Neural cell (in vitro differentiated cells): ENCODE results near the gene VWA8. TPM values are rescaled to one million over a fixed set of nuclear protein-coding genes. Genes with fewer than 3 reads are reported as not detected.

ENCODE experiments used
- H2AFZ ChIP-seq: fragments of 200-600, 300-800 bp; sonication (generic), shearing (Covaris generic); 2 replicates; pipeline ENCODE4 v1.6.0; 2014; ENCODE audit warnings: low read depth, mild to moderate bottlenecking, antibody characterized with exemption, low read length, moderate library complexity
- H3F3A ChIP-seq: fragments of 200-600 bp; shearing (Covaris generic); 2 replicates; pipeline ENCODE4 v1.6.1; 2016; ENCODE audit warnings: mild to moderate bottlenecking, moderate library complexity, mixed read lengths, antibody characterized with exemption, low read length; ENCODE audit not compliant: insufficient read depth, poor library complexity, severe bottlenecking
- H3K27ac ChIP-seq: fragments of 200-600, 300-800 bp; sonication (generic), shearing (Covaris generic); 2 replicates; pipeline ENCODE4 v1.5.1; 2014; ENCODE audit warnings: mild to moderate bottlenecking, low read length, moderate library complexity
- H3K27me3 ChIP-seq: fragments of 300-800, 200-600 bp; sonication (generic), shearing (Covaris generic); 2 replicates; pipeline ENCODE4 v1.6.0; 2014; ENCODE audit warnings: mild to moderate bottlenecking, low read depth, low read length, moderate library complexity; ENCODE audit not compliant: insufficient read depth
- H3K36me3 ChIP-seq: fragments of 300-800, 200-600 bp; sonication (generic), shearing (Covaris generic); 2 replicates; pipeline ENCODE4 v1.5.1; 2014; ENCODE audit warnings: mild to moderate bottlenecking, antibody characterized with exemption, low read length, moderate library complexity; ENCODE audit not compliant: insufficient read depth
- H3K4me2 ChIP-seq: fragments of 300-800, 200-600 bp; sonication (generic), shearing (Covaris generic); 2 replicates; pipeline ENCODE4 v1.6.0; 2014; ENCODE audit warnings: mild to moderate bottlenecking, low read length
- H3K4me3 ChIP-seq: fragments of 300-800, 200-600 bp; sonication (generic), shearing (Covaris generic); 2 replicates; pipeline ENCODE4 v1.5.1; 2014; ENCODE audit warnings: mild to moderate bottlenecking, low read length, moderate library complexity
- H3K79me2 ChIP-seq: fragments of 200-600 bp; shearing (Covaris generic); replicated peaks from 2 replicates; pipeline ENCODE4 v1.6.0; 2014; ENCODE audit warnings: mild to moderate bottlenecking, low read length, moderate library complexity; ENCODE audit not compliant: insufficient read depth
- H3K9ac ChIP-seq: fragments of 300-800, 200-600 bp; sonication (generic), shearing (Covaris generic); 2 replicates; pipeline ENCODE4 v1.6.1; 2016; ENCODE audit warnings: mild to moderate bottlenecking, low read length, mixed read lengths
- H3K9me2 ChIP-seq: fragments of 200-600 bp; shearing (Covaris generic); 2 replicates; pipeline ENCODE4 v1.6.1; 2016; ENCODE audit warnings: mild to moderate bottlenecking, low read length, mixed read lengths; ENCODE audit not compliant: insufficient read depth
- H3K9me3 ChIP-seq: fragments of 200-600, 300-800 bp; sonication (generic), shearing (Covaris generic); 2 replicates; pipeline ENCODE4 v1.6.1; 2016; ENCODE audit warnings: mild to moderate bottlenecking, mixed run types, low read length, moderate library complexity, mixed read lengths
- H4K20me1 ChIP-seq: fragments of 200-600 bp; shearing (Covaris generic); 2 replicates; pipeline ENCODE4 v1.6.1; 2016; ENCODE audit warnings: mild to moderate bottlenecking, mixed run types; ENCODE audit not compliant: insufficient read depth
- CTCF ChIP-seq: fragments of 450-650 bp; IDR thresholded peaks from 2 replicates; pipeline ENCODE4 v1.5.1; 2014; ENCODE audit warnings: antibody characterized with exemption, mild to moderate bottlenecking, moderate library complexity; ENCODE audit not compliant: poor library complexity, severe bottlenecking
- EP300 ChIP-seq: fragments of 450-650 bp; conservative IDR thresholded peaks from 2 replicates; pipeline ENCODE4 v1.6.1; 2014; ENCODE audit warnings: antibody characterized with exemption, mild to moderate bottlenecking, moderate library complexity; ENCODE audit not compliant: poor library complexity, severe bottlenecking
- EZH2 ChIP-seq: fragments of 200-600, 300-800 bp; shearing (Covaris generic), sonication (generic); IDR thresholded peaks from 2 replicates; pipeline ENCODE4 v1.6.1; 2014; ENCODE audit warnings: antibody characterized with exemption, low read length, borderline replicate concordance, mild to moderate bottlenecking; ENCODE audit not compliant: insufficient read depth, poor library complexity, severe bottlenecking
- MXI1 ChIP-seq: fragments of 450-650 bp; conservative IDR thresholded peaks from 2 replicates; pipeline ENCODE4 v1.6.1; 2014; ENCODE audit warnings: antibody characterized with exemption, mild to moderate bottlenecking; ENCODE audit not compliant: poor library complexity, severe bottlenecking
- POLR2AphosphoS5 ChIP-seq: IDR thresholded peaks from 2 replicates; pipeline ENCODE4 v1.6.1; 2012
- RAD21 ChIP-seq: fragments of 450-650 bp; conservative IDR thresholded peaks from 2 replicates; pipeline ENCODE4 v1.6.1; 2014; ENCODE audit warnings: antibody characterized with exemption, mild to moderate bottlenecking, moderate library complexity
- SMC3 ChIP-seq: fragments of 450-650 bp; conservative IDR thresholded peaks from 2 replicates; pipeline ENCODE4 v1.6.1; 2014; ENCODE audit warnings: antibody characterized with exemption, mild to moderate bottlenecking, moderate library complexity; ENCODE audit not compliant: poor library complexity
- TAF1 ChIP-seq: IDR thresholded peaks from 2 replicates; pipeline ENCODE4 v1.6.1; 2012; ENCODE audit warnings: low read depth
- polyA plus RNA-seq: library from polyadenylated mRNA; depleted of rRNA; stranded (reverse); fragments of >200 nt; gene quantifications from 2 replicates; pipeline ENCODE4 v1.2.3, GENCODE V29; 2014
- TF ChIP-seq, protein P1 (sequence below): IDR thresholded peaks from 2 replicates; pipeline ENCODE4 v1.6.1; 2012; ENCODE audit warnings: borderline replicate concordance

The VWA8 gene
- polyA plus RNA-seq, 1 donor from 2014 or later: 3.6 TPM

DNA sequence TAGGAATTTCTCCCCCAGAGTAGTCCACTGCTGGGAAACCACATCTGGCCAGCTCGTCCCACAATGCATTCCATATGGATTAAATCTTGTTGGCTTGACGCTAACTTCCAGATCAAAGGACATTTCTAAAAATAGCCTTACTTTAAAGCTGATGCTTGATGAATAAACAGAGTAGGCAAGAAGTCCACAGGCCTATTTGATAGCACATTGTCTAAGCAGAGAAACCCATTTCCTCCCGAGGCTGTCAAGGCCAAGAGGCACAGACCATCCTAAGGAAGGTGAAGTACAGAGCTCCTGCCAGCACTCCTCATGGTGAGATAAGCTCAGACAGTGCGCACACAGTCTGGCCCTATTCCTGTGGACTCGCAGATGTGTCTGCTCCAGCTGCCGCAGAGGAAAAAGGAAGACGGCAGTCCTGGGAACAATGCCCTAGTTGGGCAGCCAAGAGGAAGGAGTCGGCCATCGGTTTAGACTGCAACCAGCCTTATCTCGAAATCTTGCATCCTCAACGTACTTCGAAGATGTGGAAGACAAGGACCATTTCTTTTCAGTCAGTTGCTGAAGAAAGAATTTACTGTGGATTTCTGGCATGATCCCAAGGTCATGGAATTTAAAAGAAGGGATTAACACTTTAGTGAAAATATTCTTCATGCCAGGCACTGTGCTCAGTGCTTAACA lies 346.8 kb downstream of the VWA8 start:
- H3K4me3 ChIP-seq: no peak overlapping the region
- H3K4me2 ChIP-seq: no peak overlapping the region
- H3K9me2 ChIP-seq: no peaks in the 10 kb centered on the region
- no peaks in the 10 kb centered on the region for H3F3A ChIP-seq
- H3K79me2 ChIP-seq: no peaks in the 10 kb centered on the region
- H4K20me1 ChIP-seq: no peaks in the 10 kb centered on the region
- TF ChIP-seq SMC3 (no peak), RAD21 (no peak), CTCF (no peak), POLR2AphosphoS5 (no peak), EZH2 (no peak), TAF1 (no peak), MXI1 (no peak), EP300 (no peak)
- TF ChIP-seq, protein P1, sequence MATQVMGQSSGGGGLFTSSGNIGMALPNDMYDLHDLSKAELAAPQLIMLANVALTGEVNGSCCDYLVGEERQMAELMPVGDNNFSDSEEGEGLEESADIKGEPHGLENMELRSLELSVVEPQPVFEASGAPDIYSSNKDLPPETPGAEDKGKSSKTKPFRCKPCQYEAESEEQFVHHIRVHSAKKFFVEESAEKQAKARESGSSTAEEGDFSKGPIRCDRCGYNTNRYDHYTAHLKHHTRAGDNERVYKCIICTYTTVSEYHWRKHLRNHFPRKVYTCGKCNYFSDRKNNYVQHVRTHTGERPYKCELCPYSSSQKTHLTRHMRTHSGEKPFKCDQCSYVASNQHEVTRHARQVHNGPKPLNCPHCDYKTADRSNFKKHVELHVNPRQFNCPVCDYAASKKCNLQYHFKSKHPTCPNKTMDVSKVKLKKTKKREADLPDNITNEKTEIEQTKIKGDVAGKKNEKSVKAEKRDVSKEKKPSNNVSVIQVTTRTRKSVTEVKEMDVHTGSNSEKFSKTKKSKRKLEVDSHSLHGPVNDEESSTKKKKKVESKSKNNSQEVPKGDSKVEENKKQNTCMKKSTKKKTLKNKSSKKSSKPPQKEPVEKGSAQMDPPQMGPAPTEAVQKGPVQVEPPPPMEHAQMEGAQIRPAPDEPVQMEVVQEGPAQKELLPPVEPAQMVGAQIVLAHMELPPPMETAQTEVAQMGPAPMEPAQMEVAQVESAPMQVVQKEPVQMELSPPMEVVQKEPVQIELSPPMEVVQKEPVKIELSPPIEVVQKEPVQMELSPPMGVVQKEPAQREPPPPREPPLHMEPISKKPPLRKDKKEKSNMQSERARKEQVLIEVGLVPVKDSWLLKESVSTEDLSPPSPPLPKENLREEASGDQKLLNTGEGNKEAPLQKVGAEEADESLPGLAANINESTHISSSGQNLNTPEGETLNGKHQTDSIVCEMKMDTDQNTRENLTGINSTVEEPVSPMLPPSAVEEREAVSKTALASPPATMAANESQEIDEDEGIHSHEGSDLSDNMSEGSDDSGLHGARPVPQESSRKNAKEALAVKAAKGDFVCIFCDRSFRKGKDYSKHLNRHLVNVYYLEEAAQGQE: no peak
- H2AFZ ChIP-seq: no peak overlapping the region
- H3K9me3 ChIP-seq: no peaks in the 10 kb centered on the region
- H3K27me3 ChIP-seq: no peaks in the 10 kb centered on the region
- H3K27ac ChIP-seq: no peak overlapping the region
- H3K36me3 ChIP-seq: no peaks in the 10 kb centered on the region
- no peak overlapping the region for H3K9ac ChIP-seq

DNA sequence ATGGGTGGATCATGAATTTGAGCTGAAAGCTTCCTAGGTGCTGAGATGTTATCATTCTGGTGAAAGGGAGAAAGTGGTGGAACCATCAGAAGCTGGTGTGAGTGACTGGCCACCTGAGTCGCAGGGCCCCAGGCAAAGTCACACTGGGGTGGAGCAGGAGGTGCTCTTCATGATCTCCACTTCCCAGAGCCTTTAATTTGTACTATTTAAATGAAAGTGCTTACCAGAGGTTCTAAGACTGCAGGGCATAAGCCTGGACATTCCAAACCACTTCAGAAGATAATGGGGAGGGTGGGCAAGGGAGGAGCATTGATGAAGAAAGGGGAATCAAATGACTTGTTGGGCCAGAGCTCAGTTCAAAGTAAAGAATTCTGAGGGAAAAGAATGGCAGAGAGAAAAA lies 347.4 kb downstream of the VWA8 start:
- Histone ChIP-seq H3K36me3 (no peaks in the 10 kb centered on the region), H3K27me3 (no peaks in the 10 kb centered on the region), H3F3A (no peaks in the 10 kb centered on the region), H3K27ac (no peak overlapping the region), H3K4me3 (no peak overlapping the region), H3K9ac (no peak overlapping the region), H3K4me2 (no peak overlapping the region), H3K9me2 (no peaks in the 10 kb centered on the region), H3K9me3 (no peaks in the 10 kb centered on the region), H3K79me2 (no peaks in the 10 kb centered on the region), H2AFZ (no peak overlapping the region), H4K20me1 (no peaks in the 10 kb centered on the region)
- no peak for TF ChIP-seq SMC3
- TF ChIP-seq EZH2: no peak
- no peak for TF ChIP-seq POLR2AphosphoS5
- TF ChIP-seq RAD21: no peak
- TF ChIP-seq, protein P1: no peak
- TF ChIP-seq MXI1: no peak
- no peak for TF ChIP-seq CTCF
- TF ChIP-seq TAF1: no peak
- TF ChIP-seq EP300: no peak
